ENCODE results near the gene GPR161.
"Not testable (repeated sequence)": the region's sequence is repeated elsewhere in the genome, so short reads cannot be mapped to it uniquely, and the experiment has no call there.

GPR161 gene, protein sequence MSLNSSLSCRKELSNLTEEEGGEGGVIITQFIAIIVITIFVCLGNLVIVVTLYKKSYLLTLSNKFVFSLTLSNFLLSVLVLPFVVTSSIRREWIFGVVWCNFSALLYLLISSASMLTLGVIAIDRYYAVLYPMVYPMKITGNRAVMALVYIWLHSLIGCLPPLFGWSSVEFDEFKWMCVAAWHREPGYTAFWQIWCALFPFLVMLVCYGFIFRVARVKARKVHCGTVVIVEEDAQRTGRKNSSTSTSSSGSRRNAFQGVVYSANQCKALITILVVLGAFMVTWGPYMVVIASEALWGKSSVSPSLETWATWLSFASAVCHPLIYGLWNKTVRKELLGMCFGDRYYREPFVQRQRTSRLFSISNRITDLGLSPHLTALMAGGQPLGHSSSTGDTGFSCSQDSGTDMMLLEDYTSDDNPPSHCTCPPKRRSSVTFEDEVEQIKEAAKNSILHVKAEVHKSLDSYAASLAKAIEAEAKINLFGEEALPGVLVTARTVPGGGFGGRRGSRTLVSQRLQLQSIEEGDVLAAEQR

GRCh38 chr1:168136709-168137514, at the start of gene GPR161:
Gene GPR161, minus strand, starts transcription at chr1:168136930. Its CDS starts 32,080 bp downstream, at chr1:168104850.
- no peak for DNase-seq (ENCODE audit: low read depth in 2 of 2)

GRCh38 chr1:168181063-168181720, 44.5 kb upstream of the GPR161 start:
- DNase-seq (ENCODE audit: low read depth in 2 of 2), result not testable (repeated sequence)

DNA sequence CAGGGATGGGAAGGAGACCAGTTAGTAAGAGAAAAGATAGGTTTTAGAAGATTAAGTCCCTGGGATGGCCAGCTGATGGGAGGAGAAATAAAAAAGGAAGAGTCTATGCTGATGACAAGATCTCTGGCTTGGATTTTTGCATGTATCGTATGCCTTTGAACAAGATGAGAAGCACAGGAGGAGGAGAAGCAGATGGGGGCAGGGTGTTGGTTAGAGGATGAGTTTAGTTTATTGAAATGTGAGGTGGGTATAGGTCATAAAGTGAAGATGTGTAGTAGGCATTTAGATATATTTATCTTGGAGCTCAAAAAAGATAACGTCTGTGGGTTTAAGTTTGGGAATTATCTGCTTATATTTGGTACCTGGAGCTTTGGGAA, 43.4 kb upstream of the GPR161 start:
- no peak for DNase-seq (ENCODE audit: low read depth in 2 of 2)

DNA sequence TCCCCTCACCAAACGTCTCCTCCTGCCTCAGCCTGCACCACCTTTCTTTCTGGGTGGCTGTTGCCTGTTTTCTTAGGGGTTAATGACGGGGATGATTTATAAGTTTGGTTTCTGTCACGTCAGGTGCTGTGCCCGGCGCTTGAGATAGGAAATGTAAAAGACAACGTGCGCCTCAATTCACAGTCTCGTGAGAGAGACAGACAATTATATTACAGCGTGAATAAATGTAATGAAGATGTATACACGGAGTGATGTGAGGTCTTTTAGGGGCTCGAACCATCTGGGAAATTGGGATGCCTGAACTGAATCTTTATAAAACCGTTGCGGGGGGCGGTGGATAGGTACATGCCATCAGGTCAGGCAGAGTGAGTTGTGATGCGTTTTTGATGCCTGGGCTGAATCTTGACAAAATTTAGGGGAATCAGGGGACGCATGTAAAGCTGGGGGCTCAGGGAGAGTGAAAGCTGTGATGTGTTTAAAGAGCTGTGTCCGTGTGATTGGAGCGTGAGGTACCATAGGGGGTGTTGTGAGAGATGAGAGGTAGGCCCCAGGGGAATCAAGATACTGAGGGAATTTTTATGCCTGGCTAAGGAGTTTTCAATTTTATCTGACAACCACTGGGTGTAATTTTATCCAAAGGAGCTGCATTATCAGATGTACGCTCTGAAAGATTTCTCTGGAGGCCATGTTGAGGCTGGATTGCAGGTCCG, 42.9 kb upstream of the GPR161 start:
- DNase-seq (ENCODE audit: low read depth in 2 of 2), result no peak

- peak; percentile 87 to 90 for DNase-seq (ENCODE audit: low read depth in 2 of 2)
Observed at GRCh38 chr1:168178638-168179437, 42.1 kb upstream of the GPR161 start, which contains the start of gene TIPRL. Gene TIPRL, plus strand, starts transcription at chr1:168178962. Its CDS starts 116 bp downstream, at chr1:168179078.

DNA sequence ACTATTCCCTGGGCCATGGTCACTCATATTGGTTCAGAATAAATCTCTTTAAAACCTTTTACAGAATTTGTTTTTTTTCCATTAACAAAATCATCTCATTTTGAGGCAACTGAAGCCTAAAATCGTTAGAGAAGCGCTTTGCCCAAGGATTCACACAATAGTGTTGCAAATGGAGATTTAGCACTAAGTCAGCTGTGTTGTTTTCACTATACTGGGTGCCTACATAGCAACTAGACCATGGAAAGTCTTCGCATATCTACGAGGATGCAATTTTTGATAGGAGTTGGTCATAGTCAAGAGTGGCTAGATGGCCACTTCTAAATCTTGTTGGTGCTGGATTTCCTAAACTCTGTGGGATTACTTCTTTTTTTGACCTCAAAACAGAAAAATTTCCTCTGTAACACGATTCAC, 41.5 kb upstream of the GPR161 start:
- DNase-seq (ENCODE audit: low read depth in 2 of 2), result no peak

GRCh38 chr1:168172250-168172915, 35.7 kb upstream of the GPR161 start:
- no peak for DNase-seq (ENCODE audit: low read depth in 2 of 2)

DNA sequence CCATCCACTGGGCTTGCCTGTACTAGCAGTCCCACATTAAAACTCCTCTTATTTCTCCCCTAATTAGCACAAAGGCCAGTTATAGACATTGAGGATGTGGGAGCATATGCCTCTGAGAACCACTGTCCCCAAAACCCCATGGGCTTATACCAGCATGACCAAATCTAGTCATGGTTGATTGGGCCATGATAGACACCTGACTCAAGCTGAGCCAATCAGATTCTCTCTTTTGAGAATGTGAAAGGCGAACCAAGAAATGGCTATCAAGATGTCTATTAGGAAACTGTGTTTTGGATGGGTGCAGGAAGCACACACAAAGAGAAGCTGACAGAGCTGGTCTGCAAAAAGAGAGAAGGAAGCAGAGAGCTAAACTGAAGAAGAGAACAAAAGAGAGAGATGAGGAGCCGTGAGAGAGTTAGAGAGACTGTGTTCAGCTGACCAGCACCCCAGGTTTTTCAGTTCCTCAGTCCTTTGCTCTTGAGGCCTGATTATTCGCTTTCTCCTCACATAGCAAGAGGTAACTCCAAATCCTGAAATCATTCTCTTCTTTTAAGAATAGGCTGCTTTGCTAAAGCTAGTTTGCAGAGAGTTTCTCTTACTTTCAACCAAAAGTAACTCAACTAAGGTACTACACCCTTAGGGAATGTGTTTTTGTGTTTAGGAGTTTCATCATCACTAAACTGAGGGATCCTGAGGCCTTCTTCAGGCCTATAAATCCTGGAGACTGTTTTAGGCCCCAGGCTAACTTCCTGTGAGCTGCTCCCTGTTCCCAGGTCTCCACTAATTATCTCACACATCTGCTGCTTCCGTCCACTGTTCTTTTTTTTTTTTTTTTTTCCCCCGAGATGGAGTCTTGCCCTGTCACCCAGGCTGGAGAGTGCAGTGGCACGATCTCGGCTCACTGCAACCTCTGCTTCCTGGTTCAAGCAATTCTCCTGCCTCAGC, 34.1 kb upstream of the GPR161 start:
- no peak for DNase-seq (ENCODE audit: low read depth in 2 of 2)

- DNase-seq (ENCODE audit: low read depth in 2 of 2), result no peak
Observed at GRCh38 chr1:168167806-168168205, 31.1 kb upstream of the GPR161 start.

- DNase-seq (ENCODE audit: low read depth in 2 of 2), result no peak
Observed at GRCh38 chr1:168164771-168165170, 28.0 kb upstream of the GPR161 start.

GRCh38 chr1:168163670-168164069, 26.9 kb upstream of the GPR161 start:
- no peak for DNase-seq (ENCODE audit: low read depth in 2 of 2)

GRCh38 chr1:168161459-168161858, 24.7 kb upstream of the GPR161 start:
- DNase-seq (ENCODE audit: low read depth in 2 of 2), result no peak

- DNase-seq (ENCODE audit: low read depth in 2 of 2), result no peak
Observed at GRCh38 chr1:168159979-168160378, 23.2 kb upstream of the GPR161 start.

DNA sequence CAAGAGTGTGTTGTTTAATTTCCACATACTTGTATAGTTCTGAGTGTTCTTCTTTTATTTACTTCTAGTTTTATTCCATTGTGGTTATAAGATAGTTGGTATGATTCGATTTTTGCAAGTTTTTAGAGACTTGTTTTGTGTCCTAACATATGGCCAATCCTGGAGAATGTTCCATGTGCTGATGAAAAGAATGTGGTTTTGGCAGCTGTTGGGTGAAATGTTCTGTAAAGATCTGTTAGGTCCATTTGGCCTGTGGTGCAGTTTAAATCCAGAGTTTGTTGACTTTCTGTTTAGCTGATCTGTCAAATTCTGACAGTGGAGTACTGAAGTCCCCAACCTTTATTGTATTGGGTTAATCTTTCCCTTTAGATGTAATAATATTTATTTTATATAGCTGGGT, 22.5 kb upstream of the GPR161 start:
- no peak for DNase-seq (ENCODE audit: low read depth in 2 of 2)

DNA sequence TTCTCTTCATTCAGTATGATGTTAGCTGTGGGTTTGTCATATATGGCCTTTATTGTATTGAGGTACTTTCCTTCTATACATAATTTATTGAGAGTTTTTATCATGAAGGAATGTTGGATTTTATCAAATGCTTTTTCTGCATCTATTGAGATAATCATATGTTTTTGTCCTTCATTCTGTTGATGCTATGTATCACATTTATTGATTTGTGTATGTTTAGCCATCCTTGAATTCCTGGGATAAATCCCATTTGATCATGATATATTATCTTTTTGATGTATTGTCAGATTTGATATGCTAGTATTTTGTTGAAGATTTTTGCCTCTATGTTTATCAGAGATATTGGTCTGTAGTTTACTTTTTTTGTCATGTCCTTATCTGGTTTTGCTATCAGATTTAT, 20.9 kb upstream of the GPR161 start:
- no peak for DNase-seq (ENCODE audit: low read depth in 2 of 2)

DNA sequence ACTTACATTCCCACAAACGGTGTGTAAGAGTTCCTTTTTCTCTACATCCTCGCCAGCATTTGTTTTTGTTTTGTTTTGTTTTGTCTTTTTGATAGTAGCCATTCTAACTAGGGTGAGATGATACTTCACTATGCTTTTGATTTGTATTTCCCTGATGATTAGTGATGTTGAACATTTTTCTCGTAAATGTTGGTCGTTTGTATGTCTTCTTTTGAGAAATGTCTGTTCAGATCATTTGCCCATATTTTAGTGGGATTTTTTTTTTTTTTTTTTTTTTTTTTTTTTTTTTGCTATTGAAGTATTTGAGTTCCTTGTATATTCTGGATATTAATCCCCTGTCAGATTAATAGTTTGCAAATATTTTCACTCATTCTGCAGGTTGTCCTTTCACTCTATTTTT, 19.2 kb upstream of the GPR161 start:
- DNase-seq (ENCODE audit: low read depth in 2 of 2), result no peak

GRCh38 chr1:168154707-168155106, 18.0 kb upstream of the GPR161 start:
- not testable (repeated sequence) for DNase-seq (ENCODE audit: low read depth in 2 of 2)

GRCh38 chr1:168151935-168152334, 15.2 kb upstream of the GPR161 start:
- no peak for DNase-seq (ENCODE audit: low read depth in 2 of 2)

DNA sequence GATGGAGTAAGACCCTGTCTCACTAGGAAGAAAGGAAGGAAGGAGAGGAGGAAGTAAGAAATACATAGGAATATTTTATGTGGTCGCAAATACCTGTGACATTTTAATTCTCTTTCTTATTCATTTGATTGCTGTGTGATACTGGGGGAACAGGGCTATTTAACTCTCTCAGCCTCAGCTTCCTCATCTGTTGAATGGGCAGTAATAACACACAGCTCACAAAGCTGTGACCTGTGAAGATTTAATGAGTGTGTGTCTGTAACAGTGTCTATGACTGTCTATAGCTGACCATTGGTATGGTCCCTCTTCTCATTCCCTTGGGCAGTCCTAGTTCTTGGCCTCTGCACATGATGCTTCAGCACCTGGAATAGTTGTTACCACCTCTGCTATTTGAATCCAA, 13.6 kb upstream of the GPR161 start:
- no peak for DNase-seq (ENCODE audit: low read depth in 2 of 2)
